Stimulated activated CD8-positive, alpha-beta memory T cell treated with anti-CD3 and anti-CD28 coated beads, Interleukin-15, amount 100 ng/mL, for 24 hours (primary cell): ENCODE results near the gene ABLIM2.

Source experiments
- DNase-seq: peaks from one replicate; pipeline ENCODE4 v3.0.0-alpha.2; 2020; ENCODE audit warnings: low read depth

Gene ABLIM2

DNA sequence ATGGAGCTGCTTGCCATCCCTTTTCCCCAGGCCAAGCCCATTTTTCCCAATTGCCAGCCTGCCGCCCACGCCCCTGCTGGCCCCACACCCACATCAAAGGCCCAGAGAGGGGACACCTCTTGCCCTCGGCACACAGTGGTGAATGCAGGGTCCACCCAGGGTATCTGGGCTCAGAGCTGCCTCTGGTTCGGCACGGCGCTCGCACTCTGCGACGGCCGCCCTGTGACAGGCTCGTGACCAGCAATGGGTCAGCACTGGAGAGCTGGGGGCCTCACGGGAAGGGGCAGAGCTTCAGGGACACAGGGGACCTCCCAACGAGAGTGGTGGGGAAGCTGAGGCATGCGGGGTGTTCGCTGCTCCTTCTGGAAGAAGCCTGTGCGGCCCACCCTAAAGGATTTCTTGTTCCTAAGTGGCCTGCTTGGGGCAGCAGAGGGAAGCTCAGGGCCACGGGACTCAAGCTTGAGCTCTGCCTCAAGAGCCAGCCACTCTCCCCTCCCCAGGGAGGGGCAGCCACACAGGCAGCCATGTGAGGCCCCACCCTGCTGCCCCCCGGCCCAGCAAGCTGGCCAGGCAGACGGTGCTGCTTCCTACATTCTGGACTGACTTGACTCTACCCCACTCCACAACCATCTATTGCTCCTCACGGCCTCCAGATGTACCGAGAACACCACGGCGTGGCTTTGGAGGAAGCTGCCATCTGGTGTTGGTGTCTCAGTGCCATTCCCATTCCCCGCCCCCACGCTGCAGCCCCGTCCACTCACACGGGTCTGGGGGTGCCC lies 73.7 kb downstream of the ABLIM2 start:
- no peak for DNase-seq

DNA sequence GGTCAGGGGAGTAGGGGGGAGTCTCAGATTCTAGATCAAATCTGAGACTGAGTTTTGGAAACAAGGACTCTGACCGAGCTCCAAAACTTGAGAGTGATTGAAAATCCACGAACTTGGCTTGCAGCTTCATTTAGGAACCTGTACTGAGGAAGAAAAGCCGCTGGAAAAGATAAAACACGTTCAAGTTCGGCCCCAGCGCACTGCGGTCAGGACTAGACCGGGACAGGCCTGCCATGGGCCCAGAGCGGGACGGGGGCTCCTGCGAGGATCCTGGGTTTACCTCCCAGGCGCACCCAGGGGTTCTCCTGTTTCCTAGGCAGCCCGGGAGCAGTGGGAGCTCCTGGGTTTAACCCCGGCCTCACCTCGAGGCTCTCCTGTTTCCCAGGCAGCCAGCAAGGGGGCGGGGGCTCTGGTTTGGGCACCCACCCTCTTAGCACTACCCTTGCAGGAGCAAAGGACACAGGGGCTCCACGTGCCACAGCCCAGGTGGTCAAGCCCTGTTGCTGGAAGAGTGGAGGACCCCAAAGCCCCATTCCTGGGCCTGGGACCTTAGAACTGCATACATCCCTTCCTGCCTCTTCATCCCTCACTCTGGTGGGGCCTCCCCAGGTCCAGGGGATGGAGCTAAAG lies 74.5 kb downstream of the ABLIM2 start:
- no peak for DNase-seq

- DNase-seq = no peak
These were observed 75.4 kb downstream of the ABLIM2 start for GRCh38 chr4:8083086-8083825.

DNA sequence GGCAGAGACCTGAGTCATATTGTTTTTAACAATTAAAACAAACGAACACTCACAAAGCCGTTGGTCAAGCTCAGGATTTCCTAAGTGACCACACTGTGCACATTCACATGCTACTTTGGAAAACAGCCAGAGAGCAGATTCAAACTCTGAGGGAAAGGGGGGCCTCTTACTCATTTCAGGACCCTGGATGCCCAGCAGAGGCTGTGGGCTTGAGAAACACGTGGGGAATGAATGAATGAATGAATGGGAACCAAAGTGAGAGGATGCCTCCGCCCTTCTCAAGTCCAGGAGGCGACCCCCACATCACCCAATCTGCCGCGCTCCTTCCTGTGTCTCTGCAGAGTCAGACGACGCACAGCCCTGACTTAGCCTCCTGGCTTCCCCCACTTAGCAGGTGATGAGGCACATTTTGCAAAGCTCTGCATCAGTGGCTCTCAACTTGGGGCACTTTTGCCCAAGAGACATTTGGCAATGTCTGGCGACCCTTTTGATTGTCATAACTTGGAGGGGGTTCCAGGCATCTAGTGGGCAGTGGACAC lies 76.0 kb downstream of the ABLIM2 start:
- no peak for DNase-seq

- DNase-seq = no peak
These were observed 76.7 kb downstream of the ABLIM2 start for GRCh38 chr4:8081621-8082516.

DNA sequence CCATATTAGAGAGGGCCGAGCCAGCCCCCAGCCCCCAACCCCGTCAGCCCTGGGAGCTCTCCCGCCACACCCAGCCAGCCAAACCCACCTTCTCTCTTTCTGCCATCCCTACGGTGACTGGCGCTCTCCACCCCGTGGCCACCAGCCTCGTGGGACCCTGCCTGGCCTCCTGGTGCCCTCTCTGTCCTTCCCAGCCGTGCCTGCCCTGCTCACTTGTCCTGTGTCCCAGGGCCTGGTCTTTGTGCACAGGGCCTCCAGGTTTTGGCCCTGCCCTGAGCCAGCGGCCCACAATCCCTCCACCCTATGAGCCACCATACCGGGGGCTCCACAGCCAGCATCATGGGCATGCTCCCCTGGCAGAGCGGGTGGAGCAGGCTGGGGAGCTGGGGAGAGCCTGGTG lies 77.4 kb downstream of the ABLIM2 start:
- DNase-seq = no peak

DNA sequence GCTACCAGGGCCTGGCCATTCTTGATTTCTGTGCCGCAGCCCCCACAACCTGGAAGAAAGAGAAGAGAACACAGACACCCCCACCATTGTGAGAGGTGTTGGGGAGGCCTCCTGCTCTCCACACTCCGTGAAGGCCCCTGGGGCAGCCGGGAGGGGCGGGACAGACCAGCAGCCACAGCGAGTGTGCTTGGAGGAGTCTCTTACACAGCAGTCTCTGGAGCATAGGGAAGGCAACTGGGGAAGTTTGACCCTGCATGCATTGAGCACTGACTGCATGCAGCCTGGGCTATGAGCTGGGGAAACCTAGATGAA lies 77.9 kb downstream of the ABLIM2 start:
- DNase-seq = no peak

- no peak for DNase-seq
These were observed 78.5 kb downstream of the ABLIM2 start for GRCh38 chr4:8079916-8080753.

DNA sequence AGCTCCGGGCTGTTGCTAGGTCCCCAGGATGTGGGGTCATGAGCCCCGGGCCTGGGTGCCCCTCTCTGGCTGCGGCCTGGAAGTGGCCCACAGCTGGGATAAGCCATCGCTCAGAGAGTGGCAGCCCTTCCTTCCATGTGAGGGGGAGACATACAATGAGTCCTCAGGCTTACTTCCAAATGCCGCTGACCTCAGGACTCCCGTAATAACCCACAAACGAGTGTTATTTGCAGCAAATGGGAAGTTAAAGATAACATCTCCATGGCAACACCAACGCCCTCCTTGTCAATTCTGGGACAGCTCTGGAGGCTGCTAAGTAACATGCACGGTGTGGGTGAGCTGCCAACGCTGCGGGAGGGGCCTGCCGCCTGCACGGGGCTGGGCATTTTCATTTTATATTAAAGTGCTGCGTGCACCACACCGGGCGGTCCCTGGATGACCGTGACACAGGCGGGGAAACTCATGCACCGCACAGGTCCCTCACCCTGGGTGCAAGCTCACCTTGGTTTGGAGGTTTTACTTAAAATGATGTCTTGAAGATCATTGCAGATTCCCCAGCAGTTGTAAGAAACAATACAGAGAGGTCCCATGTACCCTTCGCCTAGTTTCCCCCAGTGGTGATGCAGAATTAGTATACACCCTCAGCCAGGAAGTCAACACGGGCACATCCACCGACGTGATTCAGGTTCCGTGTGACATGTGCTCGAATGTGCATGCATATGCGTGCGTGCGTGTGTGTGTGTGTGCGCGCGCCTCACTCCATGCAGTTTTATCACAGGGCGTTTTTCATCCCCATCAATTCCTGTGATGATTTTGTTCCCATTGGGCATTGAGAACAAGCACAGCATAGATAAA lies 79.4 kb downstream of the ABLIM2 start:
- no peak for DNase-seq

GRCh38 chr4:8078610-8079015 lies 80.0 kb downstream of the ABLIM2 start:
- DNase-seq = no peak

DNA sequence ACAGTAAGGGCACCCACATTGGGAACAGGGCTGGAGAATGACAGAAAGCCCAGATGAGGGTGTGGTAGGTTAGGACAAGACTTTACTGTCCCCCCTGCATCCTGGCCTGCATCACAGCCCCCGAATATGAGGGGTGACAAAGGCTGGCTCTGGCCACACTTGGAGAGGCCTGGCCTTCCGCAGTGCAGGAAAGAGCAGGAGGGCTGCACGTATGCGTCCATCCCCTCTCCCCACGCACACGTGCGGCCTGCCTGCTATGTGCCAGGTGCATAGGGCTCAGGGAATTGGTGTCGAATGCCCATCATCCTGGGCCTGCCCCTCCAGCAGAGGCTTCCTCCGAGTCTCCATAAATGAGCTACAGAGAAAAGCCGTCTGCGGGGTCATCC lies 80.5 kb downstream of the ABLIM2 start:
- no peak for DNase-seq

GRCh38 chr4:8077181-8078108 lies 81.2 kb downstream of the ABLIM2 start:
- DNase-seq = no peak

GRCh38 chr4:8076023-8076422 lies 82.6 kb downstream of the ABLIM2 start:
- no peak for DNase-seq

DNA sequence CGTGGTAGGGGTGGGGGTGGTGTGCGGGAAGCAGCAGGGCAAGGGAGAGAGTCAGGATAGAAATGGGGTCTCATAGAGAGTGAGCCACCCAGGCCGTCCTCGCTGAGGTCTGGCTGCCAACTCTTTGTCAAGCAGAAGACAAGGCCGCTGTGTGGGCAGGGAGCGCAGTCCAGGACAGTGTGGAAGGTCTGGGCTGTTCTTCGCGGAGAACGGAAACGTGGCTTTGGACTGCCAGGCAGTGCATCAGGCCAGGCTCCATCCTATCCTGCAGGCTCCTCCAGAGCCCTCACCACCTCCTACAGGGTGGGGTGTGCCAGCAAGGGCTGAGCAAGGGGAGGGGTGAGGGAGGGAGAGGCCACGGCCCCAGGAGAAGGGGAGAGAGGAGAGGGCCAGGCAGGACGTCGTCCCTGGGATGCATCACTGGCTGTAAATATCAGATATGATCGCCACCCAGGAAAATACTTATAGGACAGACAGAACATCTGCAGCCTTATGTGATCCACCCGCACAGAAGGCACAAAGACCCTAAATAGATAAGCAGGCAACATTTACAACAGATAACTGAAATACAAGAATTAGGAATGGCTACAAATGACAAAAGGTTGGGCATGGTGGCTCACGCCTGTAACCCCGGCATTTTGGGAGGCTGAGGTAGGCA lies 85.3 kb downstream of the ABLIM2 start:
- DNase-seq = no peak

DNA sequence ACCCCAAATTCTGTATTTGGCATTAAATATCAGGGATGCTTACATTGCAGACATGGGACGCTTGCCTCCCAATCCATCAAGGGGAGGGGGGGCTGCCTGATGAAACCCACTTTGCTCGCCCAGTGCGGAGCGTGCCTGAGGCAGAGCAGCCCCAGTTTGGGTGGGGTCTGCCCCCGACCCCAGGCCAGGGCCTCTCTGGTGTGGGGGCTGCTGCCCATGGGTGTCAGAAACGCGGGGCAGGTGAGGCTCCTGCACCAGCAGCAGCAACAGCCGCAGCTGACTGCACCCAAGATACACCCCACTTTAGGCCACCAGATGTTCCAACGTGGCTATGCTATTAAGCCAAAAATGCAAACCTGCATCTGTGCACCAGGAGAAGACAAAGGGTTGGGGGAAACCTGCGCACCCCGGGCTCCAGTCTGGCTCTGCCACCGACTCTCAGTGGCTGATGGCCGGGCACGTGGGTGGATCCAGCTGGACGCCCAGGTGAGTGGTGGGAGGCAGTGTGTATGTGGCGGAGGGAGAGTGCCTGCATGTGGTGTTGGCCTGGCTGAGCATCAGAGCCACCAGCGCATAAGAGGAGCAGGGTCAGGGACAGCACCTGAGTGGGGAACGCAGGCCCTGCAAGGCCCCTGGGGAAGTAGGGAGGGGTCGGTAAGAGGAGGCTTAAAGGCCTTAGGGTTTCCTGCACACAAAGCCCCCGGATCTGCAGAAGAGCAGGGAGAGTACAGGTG lies 86.2 kb downstream of the ABLIM2 start:
- DNase-seq = no peak

DNA sequence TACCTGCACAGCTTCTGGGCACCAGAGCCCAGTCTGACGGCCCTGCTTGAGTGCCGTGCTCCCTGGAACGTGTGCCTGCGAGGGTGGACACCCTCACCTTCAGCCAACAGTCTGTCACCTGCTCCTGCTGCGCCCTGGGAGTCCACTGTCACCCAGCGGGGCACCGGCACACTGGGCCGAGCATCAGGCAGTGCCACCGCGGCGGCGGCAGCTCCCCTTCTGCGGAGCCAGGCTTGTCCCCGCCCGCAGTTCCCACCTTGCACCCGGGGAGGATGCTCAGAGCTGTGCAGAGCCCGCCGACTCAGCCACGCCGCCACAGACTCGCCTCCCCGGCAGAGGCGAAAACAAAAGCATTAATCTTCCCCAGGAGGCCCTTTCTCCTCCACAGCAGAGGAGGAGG lies 86.8 kb downstream of the ABLIM2 start:
- no peak for DNase-seq
